Kasumi-1 (cell line): ENCODE data around the gene OPCML.

Experiments
- DNase-seq, 2 experiments: peaks; one replicate each; lab custom pipeline; 2025; lab: John Stamatoyannopoulos, UW

OPCML gene

DNA sequence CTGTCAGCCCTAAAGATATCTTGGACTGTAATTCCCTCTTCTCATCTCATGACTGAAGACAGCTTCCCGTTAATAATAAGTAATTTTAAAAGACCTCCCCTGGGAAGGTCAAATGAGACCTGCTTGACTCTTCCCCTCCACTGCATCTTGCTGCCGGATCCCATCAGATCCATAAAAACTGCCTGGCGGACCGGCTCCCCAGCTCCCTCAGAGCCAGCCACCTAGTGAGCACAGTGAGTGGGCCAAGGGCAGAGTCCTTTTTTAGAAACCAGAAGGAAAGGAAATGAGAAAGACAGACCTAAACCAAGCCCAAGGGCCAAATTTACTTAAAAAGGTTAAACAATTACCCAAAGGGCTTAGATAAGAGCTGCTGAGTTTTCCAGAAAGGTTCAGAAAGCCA is 595.3 kb downstream of the OPCML start:
- DNase-seq: no peak

DNA sequence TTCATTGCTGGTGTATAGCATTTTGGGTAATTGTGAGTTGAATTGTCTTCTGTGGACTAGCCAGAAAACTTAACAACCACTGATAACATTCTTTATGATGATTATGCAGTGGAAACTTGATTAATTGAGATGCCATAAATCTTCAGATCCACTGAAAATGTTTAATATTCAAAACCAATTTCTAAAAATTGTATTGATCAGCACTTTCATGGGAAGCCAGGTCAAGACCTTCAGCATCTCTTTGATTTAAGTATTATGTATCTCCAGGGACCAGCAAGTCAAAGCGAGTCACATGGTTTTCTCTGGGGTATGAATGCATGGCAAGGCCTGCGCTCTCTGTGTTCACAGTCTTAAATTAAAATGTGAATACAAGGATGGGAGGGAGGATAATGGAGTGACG is 596.9 kb downstream of the OPCML start:
- no peak for DNase-seq

DNA sequence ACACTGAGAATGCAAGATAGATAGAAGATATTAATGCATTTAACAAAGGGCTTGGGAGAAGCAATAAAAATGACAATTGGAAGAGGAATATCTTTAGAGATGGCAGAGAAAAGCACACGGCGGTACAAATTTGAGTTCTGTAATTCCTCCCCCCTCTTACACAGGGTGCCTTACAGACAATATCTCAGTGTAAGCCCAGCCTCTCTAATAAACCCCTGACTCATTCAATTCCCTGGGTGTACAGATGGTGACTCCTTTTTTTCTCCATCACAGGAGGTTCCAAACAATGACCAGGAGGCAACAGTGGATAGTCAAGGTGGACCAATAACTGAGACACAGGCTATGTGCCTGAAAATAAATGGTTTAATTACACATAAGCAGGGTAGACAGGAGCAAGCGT is 598.6 kb downstream of the OPCML start:
- DNase-seq: no peak

DNA sequence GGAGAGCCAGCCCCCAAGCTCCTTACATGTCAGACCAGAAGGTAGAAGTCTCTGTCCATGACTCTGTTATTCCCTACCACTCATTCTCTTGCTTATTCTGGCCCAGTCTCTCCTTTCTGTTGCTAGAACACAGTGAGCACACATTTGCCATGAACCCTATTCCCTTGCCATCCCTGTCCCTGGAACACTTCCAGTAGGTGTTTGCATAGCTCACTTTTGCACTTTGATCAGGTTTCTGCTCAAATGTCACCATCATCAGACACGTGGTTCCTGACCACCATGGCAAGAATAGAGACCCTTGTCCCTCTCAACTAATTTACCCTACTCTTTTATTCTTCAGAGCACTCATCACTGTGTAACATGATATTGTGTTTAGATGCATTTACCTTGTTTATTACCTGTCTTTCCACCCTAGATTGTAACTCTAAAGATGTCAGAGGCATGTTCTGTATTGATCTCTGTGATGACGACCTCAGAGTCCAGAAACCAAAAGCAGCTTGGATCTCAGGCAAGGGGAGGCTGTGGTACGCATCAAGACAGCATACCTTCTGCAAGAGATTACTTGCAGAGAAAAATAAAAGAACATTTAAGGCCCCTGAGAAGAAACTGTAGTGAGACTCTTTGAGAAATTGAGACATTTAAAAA is 606.4 kb downstream of the OPCML start:
- DNase-seq: no peak

DNA sequence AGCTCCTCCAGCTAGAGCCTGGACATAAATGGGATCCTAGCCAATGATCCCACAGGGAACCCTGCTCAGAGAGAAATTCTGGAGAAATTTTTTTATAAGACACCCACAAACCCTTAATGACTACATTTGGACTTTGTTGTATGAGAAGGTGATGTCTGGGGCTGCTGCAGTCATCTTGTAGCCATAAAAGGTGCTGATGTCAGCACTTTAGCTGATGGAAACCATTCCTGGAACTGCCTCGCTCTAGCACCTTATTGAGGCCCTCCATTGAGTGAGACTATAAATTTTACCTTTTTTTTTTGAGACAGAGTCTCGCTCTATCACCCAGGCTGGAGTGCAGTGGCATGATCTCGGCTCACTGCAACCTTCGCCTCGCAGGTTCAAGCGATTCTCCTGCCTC is 610.7 kb downstream of the OPCML start:
- no peak for DNase-seq

DNA sequence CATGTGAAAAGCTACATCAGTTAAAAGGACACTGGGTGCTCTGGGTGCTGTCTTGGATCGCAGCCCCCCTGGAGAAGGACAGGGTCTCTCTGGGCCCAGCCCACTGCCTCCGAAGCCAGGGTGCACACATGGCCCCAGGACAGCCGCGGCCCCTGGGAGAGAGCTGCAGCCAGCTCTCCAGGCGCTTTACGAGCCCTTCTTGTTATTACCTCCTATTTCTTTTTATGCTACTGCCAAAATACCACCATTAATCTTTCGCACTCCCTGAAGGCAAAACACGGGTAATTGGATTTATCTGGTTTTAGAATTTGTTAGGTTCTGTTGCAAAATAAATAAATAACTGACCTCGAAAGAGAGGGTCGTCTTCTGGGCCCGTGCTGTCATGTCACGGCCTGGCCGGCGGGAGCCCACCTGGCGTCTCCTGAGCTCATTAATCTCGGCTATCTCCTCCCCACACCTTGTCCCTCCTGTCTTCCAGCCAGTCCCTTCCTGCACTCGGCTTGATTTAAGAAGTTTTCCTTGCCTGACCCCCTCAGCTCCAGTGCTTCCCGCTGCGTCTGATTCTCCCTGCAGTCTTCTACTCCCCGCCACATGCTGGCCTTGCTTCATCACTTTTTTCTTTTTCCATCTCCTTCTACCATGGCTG is 611.7 kb downstream of the OPCML start:
- no peak for DNase-seq

DNA sequence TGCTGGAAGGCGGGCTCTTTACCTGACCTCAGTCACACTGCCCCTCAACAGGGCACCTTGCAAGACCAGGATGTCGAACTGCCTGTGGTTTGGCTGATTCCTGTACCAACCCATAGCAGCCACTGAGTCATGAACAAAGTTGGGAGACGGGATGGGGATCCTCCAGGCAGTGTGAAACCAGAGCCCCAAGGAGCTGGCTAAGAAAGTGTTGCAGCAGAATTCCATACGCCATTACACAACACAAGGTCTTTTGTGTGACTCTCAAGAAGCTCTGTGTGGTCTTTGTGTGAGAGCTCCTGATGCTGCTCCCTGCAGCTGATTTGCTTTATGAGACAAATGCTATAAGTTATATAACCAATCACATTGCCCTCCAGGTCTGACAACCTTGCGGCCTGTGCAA is 617.7 kb downstream of the OPCML start:
- no peak for DNase-seq

DNA sequence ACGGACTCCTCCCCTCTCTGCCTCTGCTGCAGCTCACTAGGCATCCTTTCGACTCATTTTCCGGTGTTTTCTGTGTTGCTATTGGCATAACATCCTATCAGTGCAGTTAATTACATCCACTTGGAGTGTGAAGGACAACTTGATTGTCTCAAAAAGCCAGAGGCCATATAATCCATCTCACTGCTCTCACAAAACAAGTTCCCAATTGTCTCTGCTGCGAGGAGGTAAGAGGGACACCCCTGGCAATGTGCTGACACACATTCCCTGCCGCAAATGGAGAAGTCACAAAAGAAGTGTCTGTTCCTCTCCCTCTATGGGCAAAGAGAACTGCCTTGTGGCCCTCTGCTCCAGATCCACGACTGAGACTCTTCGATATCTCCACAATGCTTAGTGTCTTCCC is 618.4 kb downstream of the OPCML start:
- DNase-seq: no peak

DNA sequence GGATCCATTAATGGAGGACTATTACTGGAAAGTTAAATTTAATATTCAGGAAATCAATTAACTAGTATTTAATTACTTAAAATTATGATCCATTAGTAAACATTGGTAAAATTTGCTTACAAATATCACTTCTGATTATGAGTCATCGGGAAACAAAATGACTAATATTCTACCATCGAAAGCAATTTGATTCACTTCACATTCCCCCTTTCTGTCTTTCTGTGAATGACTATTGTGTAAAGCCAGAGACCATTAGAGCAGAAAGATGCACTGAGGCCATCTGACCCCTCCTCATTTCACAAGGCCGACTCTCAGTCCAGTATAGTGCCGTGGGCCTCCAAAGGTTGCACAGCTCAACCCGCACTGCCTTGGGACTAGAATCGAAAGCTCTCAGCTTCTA is 619.0 kb downstream of the OPCML start:
- no peak for DNase-seq

DNA sequence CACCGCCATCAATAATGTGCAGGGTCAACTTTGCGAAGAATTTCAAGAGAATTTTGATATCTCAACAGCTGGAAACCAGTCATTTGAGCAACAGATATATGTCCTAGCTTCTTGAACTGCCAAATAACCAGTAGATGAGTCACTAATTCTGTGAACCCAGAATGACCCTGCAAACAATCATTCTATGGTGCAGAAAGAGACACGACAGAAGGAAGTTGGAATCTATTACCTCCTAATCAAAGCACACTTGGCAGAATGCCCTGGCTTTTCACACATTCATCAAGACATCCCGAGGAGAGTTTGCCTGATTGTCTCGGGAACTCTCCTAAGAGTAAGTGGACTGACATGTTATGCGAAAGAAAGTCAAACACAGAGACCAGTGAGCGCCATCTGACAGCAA is 621.1 kb downstream of the OPCML start:
- no peak for DNase-seq

DNA sequence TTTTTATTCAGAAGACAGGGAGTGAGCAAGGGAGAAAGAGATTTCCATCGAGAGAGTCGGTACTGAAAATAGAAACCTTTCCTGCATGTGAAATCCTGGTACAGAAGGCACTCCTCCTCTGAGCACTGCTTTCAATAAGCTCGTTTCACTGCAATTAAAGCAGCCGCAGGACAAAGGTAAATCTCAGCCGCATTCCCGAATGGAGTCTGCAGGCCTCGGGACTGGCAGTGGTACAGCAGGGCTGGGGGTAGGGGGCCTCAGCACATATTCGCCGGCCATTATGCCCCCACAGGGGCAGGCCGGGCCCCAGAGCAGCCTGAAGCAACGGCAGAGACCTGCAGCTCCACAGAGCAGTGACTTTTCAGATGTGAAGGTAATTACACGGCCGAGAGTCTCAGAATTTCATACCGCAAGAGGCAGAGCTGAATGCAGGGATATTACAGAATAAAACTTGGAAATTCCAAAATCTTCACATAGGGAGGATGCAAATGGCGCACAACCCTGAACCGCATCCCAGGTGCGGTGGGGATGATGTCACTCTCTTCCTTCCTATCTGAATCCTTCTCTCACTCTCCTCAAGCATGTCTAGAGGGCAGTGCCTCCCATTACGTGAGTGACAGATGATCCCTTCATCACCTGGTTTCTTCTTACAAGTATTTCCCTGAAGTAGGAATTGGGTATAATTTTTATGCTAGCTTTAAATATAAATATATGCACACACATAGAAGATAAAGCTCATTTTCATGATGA is 622.1 kb downstream of the OPCML start:
- DNase-seq: no peak

DNA sequence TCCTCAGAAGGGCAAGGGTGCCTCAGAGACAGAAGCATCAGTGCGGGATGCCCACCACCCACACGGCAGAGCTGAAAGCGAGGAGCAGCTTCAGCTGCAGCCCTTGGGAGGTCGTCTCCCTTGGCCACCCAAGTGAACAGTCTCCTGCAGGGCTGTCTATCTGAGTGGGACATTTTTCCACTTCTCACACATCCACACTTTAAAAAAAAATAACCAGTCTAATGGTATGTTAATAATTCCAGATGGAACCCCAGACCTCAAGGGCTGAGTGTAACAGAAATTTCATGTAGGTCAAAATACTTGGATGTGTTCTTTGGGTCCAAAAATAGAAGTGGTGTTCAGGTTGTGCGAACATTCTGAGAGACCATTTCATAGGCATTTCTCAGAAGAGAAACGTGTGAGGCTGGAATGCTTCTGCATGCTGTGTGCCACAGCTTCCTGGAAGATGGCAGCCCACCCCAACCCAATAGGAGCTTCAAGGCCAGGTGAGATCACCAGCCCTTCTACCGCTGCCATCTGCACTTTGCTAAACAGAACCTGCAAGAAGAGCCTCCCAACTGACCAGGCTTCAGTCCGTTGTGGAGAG is 623.2 kb downstream of the OPCML start:
- DNase-seq: no peak

DNA sequence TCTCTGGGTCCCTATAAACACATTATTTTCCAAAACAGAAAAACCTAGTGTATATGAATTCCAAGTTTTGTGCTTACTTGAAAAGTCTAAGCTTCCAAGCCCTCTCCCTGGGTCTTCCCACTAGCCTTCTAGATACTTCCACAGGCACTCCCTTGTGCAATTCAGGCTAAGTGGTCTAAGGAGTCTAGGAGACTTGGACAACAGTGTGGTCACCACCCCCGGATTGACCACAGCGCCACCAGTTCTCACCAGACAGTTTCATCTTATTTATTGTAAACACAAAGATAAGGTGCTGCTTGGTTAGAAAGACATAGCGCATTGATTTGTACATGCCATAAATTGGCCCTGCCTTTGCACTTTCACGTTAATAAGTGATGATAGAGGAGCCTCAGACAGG is 623.9 kb downstream of the OPCML start:
- DNase-seq: no peak

DNA sequence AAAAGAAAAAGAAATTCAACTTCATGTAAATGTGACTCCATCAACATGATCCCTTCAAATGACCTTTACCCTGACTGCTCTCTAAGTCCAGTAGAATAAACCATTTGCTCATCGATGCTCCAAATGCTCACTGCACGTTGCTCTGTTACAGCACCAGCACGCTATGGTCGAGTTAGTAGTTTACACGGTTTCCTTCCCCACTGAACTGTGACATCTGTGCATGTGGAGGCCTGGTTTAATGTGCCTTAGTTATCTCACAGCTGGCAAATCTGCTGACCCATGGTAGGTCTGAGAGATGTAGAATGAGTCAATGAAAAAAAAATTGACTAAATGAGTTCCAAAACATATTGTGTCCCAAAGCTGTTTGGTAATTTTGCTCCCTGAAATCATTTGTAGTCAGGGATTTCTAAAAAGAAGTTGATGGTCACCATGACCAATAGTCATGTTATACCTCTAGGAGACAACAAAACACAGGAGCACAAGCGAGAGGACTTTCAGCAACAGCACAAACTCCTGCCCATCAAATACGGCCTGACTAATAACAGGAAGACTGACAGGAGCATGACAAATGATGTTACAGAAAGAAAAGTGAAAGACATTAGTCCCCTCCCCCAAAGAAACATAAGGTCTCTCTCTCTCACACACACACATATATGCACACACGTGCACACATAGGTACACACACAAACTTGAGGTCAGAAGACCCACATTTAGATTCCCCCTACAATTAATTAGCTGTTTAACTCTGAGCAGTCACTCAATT is 624.5 kb downstream of the OPCML start:
- no peak for DNase-seq

DNA sequence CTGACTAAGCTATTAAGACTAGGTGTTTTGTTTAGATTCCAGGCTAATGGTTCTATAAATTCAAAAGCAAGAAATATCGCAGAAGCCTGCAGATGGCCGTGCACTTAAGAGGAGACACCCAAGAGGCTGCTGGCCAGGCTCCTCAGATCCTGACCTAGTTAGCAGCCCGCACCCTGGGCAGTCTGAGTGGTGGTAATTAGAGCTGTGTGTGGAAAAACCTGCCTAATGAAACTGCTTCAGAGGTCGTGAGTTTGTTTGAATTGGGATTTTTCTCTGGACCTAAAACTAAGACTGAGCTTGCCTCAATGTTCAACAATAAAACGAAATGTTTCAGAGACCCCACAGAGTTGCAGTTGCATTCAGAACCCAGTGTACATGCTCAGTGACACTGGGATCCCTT is 627.7 kb downstream of the OPCML start:
- no peak for DNase-seq

DNA sequence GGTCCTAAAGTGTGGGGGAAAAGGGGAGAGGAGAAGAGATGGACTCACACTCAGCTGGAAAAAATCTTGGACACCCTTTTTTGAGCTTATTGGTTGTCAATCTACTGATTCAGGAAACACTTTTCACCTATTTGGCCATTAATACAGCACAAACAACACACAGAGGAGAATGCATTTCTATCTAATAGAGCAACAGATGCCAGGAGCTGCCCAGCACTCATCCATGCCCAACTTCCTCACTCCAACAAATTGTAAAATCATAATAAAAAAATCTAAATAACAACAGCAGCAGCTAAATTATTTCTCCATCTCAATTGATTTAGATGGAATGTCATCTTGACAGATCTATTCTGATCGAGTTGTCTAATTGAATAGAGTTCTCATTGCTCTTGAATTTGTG is 628.2 kb downstream of the OPCML start:
- DNase-seq: no peak

DNA sequence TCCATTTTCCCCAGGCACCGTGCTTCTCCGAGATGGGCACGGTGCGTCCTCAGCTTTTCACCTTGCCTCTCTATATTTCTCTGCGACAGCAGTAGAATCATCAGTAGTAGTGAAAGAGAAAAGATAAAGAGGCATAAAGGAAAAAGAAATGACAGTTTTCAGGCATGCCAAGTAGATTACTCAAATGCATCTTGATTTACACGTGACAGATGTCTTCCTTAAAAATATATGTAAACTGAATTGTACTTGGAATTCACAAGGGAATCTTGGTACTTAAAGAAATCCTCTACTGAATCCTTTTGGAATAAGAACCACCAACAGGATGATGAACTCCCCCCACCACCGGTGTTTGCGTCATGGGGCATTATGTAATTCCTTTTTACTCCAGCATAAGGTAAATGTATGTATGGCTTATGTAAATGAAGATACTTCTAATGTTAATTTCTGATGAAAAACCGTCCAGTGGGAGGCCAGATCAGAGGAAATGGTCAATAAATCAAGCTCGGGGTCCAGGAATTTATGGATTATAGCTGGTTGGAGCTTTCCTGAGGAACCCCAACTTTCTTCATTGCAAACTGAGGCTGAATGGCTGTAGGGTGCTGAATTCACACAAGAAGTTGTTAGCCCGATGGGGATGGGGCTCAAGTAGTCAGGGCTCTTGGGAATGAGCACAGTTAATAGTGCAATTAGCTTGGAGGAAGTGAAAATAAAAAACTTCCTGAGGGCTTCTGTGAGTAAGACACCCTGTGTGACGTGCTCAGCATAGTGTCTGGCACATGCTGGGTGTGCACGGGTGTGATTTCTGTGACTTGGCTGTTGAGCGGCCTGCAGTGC is 630.4 kb downstream of the OPCML start:
- no peak for DNase-seq

DNA sequence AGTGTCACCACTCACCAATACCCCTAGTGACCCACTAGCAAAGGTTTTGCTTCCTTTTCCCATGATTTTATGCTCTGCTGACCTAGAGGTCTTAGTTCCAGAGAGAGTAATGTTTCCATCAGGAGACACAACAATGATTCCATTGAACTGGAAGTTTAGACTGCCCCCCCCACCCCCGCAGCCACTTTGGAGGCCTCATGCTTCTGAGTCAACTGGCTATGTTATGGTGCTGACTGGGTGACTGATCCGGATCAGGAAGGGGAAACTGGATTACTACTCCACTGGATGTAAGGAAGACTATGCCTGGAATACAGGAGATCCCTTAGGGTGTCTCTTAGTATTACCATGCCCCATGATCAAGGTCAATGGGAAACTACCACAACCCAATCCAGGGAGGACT is 633.6 kb downstream of the OPCML start:
- no peak for DNase-seq

DNA sequence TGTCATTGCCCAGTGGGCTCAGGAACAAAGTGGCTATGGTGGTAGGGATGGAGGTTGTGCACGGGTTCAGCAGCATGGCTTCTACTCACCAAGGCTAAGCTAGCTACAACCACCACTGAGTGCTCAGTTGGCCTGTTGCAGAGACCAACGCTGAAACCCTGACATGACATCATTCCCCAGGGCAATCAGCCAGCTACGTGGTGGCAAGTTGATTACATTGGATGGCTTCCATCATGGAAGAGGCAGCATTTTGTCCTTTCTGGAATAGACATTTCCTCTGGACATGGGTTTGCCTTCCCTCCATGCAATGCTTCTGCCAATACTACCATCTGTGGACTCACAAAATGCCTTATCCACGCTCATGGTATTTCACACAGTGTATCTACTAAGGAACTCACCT is 634.3 kb downstream of the OPCML start:
- no peak for DNase-seq

DNA sequence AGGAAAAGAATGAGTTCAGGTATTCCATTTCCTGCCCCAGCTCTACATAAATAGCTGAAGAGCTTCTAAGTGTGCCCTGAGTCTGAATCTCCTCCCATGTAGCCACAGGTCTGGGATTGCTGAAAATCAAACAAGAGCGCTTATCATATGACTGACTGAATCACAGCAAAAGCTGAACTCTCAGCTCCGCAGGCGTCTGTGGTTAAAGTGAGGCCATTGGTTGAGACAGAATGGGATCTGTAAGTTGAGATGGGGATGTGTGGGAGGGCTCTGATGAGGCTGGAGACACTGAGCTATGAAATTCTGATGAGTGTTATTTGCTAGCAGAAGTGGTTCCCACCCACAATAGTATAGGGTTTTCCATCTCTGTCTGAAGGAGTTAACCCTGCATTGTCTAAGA is 637.0 kb downstream of the OPCML start:
- no peak for DNase-seq

DNA sequence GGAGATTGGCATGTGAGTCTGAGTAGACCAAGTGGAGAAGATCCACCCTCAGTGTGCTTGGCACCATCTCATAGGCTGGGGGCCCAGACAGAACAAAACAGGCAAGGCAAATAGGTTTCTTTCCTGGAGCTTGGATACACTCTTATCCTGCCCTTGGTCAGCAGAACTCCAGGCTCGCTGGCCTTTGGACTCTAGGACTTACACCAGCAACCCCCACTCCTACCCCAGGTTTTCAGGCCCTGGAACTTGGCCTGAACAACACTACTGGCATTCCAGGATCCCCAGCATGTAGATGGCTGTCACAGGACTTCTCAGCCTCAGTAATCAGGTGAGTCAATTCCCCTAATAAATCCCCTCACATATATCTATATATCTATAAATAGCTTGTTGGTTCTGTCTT is 637.7 kb downstream of the OPCML start:
- no peak for DNase-seq

DNA sequence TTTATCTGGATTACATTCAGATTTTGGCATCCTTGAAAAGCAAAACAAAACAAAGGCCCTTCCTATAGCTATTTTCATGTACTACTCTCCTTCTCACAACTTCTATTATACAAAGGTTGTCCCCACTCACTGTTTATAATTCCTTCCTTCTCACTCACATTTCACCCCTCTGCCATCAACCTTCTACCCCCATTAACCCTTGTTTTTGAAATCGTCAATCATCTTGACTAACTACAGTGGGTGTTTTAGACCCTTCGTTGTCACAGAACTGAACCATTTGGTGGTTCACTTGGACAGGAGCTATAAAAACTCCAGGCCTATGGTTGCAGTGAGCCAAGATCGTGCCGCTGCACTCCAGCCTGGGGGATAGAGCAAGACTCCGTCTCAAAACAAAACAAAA is 639.4 kb downstream of the OPCML start:
- no peak for DNase-seq
